GM06990 (cell line): ENCODE measurements around the gene KRT20.

Experiments
- DNase-seq: peaks from one replicate; pipeline ENCODE4 v3.0.0-alpha.2; 2011; ENCODE audit not compliant: insufficient read length; ENCODE audit errors: extremely low read depth
- H3K27me3 ChIP-seq: replicated peaks from 2 replicates; pipeline ENCODE4 v1.6.0; 2011; ENCODE audit warnings: low read length; ENCODE audit not compliant: control insufficient read depth, insufficient read depth
- H3K36me3 ChIP-seq: 2 replicates; pipeline ENCODE4 v1.5.1; 2011; ENCODE audit warnings: low read length; ENCODE audit not compliant: control insufficient read depth, insufficient read depth
- H3K4me3 ChIP-seq: replicated peaks from 2 replicates; pipeline ENCODE4 v1.5.1; 2011; ENCODE audit warnings: low read depth, mild to moderate bottlenecking, control low read depth, low read length
- TF ChIP-seq, protein P1 (sequence below): IDR thresholded peaks from 2 replicates; pipeline ENCODE4 v1.5.1; 2011; ENCODE audit warnings: low read length, control low read depth, mild to moderate bottlenecking, inconsistent platforms; ENCODE audit not compliant: insufficient read depth, poor library complexity, severe bottlenecking

Gene KRT20, protein sequence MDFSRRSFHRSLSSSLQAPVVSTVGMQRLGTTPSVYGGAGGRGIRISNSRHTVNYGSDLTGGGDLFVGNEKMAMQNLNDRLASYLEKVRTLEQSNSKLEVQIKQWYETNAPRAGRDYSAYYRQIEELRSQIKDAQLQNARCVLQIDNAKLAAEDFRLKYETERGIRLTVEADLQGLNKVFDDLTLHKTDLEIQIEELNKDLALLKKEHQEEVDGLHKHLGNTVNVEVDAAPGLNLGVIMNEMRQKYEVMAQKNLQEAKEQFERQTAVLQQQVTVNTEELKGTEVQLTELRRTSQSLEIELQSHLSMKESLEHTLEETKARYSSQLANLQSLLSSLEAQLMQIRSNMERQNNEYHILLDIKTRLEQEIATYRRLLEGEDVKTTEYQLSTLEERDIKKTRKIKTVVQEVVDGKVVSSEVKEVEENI

DNA sequence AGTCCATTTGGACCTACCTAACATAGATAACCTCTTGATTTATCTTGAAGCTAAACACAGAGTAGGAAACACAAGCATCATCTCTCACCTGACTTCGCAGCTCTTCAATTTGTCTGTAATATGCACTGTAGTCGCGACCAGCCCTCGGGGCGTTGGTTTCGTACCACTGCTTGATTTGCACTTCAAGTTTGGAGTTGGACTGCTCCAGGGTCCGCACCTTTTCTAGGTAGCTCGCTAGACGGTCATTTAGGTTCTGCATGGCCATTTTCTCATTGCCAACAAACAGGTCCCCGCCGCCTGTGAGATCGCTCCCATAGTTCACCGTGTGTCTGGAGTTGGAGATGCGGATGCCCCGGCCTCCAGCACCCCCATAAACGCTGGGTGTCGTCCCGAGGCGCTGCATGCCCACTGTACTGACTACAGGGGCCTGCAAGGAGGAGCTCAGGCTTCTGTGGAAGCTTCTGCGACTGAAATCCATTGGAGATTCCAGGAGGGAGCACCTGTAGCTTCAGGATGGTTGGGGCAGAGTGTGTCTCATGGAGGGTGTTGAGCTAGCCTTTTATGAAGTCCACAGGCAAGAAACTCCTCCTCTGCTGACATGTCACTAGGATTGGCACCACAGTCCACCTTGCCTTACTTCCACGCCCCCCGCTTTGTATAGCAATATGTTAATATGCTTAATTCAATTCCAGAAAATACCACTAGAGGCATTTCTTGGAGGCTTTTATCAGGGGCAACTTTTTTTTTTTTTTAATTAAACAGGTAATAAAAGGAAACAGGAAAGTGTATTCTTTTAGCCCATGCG is at the start of gene KRT20:
TSS of gene KRT20 (minus strand) at position 535 of the 805 bp plus-strand sequence. CDS start at position 478, 57 bp downstream.
- no peaks in the 10 kb centered on the region for H3K36me3 ChIP-seq
- H3K4me3 ChIP-seq, result no peak within 1 kb of the TSS
- H3K27me3 ChIP-seq, result no peaks in the 10 kb centered on the region
- TF ChIP-seq, protein P1, sequence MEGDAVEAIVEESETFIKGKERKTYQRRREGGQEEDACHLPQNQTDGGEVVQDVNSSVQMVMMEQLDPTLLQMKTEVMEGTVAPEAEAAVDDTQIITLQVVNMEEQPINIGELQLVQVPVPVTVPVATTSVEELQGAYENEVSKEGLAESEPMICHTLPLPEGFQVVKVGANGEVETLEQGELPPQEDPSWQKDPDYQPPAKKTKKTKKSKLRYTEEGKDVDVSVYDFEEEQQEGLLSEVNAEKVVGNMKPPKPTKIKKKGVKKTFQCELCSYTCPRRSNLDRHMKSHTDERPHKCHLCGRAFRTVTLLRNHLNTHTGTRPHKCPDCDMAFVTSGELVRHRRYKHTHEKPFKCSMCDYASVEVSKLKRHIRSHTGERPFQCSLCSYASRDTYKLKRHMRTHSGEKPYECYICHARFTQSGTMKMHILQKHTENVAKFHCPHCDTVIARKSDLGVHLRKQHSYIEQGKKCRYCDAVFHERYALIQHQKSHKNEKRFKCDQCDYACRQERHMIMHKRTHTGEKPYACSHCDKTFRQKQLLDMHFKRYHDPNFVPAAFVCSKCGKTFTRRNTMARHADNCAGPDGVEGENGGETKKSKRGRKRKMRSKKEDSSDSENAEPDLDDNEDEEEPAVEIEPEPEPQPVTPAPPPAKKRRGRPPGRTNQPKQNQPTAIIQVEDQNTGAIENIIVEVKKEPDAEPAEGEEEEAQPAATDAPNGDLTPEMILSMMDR, result peak; percentile 10
- no peak for DNase-seq

DNA sequence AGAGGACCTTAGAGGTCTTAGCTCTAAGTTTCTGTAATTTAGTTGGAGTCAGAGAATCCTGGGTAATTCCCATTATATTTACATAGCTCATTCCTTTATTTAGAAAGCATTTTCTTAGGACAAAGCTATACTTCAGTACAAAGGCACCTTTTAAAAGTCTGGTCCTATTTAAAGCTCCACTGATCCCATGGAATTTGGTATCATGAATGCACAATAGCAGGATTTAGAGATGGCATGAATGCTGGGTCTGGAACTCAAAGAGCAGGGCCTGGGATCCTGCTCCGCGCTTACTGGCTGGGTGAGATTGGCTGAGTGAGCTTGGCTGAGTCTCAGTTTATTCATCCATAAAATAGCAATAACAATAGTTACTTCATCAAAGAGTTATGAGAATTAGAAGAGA is 47.6 kb upstream of the KRT20 start:
- TF ChIP-seq, protein P1, result no peak
- H3K36me3 ChIP-seq, result no peaks in the 10 kb centered on the region
- peaks cover 3% of the 10 kb centered on the region; the same call in 1 of the 2 replicates for H3K27me3 ChIP-seq
- DNase-seq, result no peak
- no peak overlapping the region for H3K4me3 ChIP-seq

DNA sequence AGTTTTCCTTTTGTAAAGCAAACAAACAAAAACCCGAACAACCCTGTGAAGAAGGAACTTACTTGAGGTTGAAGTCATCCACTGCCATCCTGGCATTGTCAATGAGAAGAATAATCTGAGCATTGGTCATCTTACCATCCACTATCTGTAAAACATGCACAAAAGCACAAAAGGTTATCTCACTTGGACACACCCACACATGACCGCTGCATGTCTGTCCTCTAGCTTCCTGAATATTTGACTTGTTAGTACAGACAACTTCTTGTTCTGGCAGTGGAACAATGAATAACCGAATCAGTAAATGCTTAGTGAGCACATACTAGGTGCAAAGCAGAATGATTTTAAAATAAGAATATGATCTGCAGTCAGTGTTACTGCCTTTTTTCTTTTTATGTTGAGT is 46.3 kb upstream of the KRT20 start:
- Histone ChIP-seq H3K4me3 (no peak overlapping the region), H3K27me3 (peaks cover 1% of the 10 kb centered on the region; the same call in 1 of the 2 replicates), H3K36me3 (no peaks in the 10 kb centered on the region)
- no peak for DNase-seq
- TF ChIP-seq, protein P1, result no peak

DNA sequence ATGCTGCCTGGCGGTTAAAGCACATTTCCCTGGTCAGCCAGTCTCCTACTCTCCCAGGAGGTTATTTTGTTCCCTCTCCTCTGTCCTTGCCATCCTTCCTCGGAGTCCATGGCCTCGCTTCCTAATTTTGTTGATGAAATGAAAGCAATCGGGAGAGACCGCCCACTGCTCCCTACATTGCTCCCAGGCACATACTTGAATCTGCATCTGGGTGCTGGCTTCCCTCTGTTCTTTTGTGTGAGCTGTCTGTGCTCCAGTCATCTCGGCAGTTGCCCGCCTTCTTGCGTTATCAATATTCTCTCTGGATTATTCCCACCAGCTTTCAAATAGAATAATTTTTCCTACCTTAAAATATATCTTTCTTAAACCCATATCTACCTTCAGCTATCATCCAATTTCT is 41.3 kb upstream of the KRT20 start:
- TF ChIP-seq, protein P1, result no peak
- Histone ChIP-seq H3K27me3 (no peaks in the 10 kb centered on the region; the same call in none of the 2 replicates), H3K4me3 (no peak overlapping the region), H3K36me3 (no peaks in the 10 kb centered on the region)
- no peak for DNase-seq

DNA sequence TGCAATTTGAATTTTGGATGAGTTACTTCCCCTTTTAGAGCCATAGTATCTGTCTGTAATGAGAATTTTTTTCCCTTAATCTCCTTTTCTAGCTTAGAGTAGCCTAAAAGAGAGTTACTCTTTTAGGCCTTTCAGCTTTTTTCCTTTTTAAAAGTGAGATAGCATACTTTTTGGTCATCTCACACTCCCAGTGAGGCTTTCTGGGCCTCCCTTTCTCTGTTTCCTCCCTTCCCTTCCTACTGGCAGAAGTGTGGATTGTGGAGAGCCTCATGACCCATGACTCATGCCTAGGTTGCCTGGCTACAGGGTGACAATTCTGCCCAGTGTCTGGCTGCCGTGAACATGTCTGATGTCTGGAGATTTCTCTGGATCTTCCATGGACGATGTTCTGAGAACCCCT is 37.2 kb upstream of the KRT20 start:
- TF ChIP-seq, protein P1, result no peak
- Histone ChIP-seq H3K4me3 (no peak overlapping the region), H3K27me3 (no peaks in the 10 kb centered on the region; the same call in 1 of the 2 replicates), H3K36me3 (no peaks in the 10 kb centered on the region)
- DNase-seq, result no peak
